Activated naive CD4-positive, alpha-beta T cell treated with anti-CD3 and anti-CD28 coated beads, Interleukin-2, amount 10 ng/mL, durations not matched to agents 7 days and 5 days (primary cell): ENCODE measurements around the gene SYK.

ENCODE experiments used
- CTCF ChIA-PET: fragments of 350-600 bp; sonication (Branson Sonifier 250); formaldehyde crosslinking; loops from one replicate; lab custom pipeline; 2021; ENCODE audit warnings: antibody characterized with exemption; lab: Charles Lee
- DNase-seq: peaks from one replicate; pipeline ENCODE4 v3.0.0-alpha.2; 2020
- H3K27ac Mint-ChIP-seq: one replicate; pipeline ENCODE4 v1.8.0; 2021; ENCODE audit warnings: mild to moderate bottlenecking, moderate library complexity, mixed read lengths
- H3K27me3 Mint-ChIP-seq: one replicate; pipeline ENCODE4 v1.8.0; 2021; ENCODE audit warnings: mild to moderate bottlenecking, mixed read lengths
- H3K36me3 Mint-ChIP-seq: one replicate; pipeline ENCODE4 v1.8.0; 2021; ENCODE audit warnings: mixed read lengths
- H3K4me1 Mint-ChIP-seq: one replicate; pipeline ENCODE4 v1.8.0; 2021; ENCODE audit warnings: mixed read lengths
- H3K4me3 Mint-ChIP-seq: one replicate; pipeline ENCODE4 v1.8.0; 2021; ENCODE audit warnings: mild to moderate bottlenecking, moderate library complexity, mixed read lengths
- H3K9me3 Mint-ChIP-seq: one replicate; pipeline ENCODE4 v1.8.0; 2021; ENCODE audit warnings: mixed read lengths

The SYK gene

GRCh38 chr9:90822866-90823265 is 21.2 kb downstream of the SYK start:
- Mint-ChIP-seq H3K9me3 (peaks cover 2% of the 10 kb centered on the region), H3K27ac (no peak overlapping the region), H3K36me3 (no peaks in the 10 kb centered on the region), H3K27me3 (peaks cover 13% of the 10 kb centered on the region), H3K4me3 (no peak overlapping the region), H3K4me1 (no peaks in the 10 kb centered on the region)
- no peak for DNase-seq
- CTCF ChIA-PET: no interaction called here

DNA sequence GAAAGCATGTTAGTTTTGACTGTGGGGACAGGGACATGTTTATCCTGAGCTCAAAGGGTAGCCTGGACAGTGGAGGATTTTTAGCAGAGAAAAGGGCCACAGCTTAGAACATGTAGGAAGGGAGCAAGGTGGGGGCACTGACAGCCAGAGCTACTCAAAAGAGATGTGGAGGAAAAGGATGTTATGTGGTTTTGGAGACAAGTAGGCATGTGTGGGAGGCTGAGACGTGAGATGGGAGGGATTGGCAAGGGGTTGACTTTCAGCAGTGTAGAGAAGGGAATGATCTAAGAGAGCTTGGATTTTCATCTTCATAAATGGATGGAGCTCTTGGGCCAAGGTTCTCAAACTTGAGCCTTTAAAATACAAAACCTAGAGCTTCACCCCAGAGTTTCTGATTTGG is 24.0 kb downstream of the SYK start:
- CTCF ChIA-PET: interaction anchor here (1.3 kb wide), 1 partner anchor 9 kb away, joined by 4 read pairs; no protein-coding TSS in a partner anchor
- DNase-seq: no peak
- H3K36me3 Mint-ChIP-seq: no peaks in the 10 kb centered on the region
- no peak overlapping the region for H3K27ac Mint-ChIP-seq
- H3K4me3 Mint-ChIP-seq: no peak overlapping the region
- peaks cover 21% of the 10 kb centered on the region for H3K27me3 Mint-ChIP-seq
- no peaks in the 10 kb centered on the region for H3K4me1 Mint-ChIP-seq
- peaks cover 2% of the 10 kb centered on the region for H3K9me3 Mint-ChIP-seq

- peaks cover 2% of the 10 kb centered on the region for H3K9me3 Mint-ChIP-seq
- no peak overlapping the region for H3K4me3 Mint-ChIP-seq
- H3K36me3 Mint-ChIP-seq: no peaks in the 10 kb centered on the region
- CTCF ChIA-PET: interaction anchor here (1.3 kb wide), 1 partner anchor 10 kb away, joined by 4 read pairs; no protein-coding TSS in a partner anchor
- H3K4me1 Mint-ChIP-seq: no peaks in the 10 kb centered on the region
- peaks cover 26% of the 10 kb centered on the region for H3K27me3 Mint-ChIP-seq
- DNase-seq: no peak
- no peak overlapping the region for H3K27ac Mint-ChIP-seq
These were observed 24.9 kb downstream of the SYK start for GRCh38 chr9:90826326-90827020.

DNA sequence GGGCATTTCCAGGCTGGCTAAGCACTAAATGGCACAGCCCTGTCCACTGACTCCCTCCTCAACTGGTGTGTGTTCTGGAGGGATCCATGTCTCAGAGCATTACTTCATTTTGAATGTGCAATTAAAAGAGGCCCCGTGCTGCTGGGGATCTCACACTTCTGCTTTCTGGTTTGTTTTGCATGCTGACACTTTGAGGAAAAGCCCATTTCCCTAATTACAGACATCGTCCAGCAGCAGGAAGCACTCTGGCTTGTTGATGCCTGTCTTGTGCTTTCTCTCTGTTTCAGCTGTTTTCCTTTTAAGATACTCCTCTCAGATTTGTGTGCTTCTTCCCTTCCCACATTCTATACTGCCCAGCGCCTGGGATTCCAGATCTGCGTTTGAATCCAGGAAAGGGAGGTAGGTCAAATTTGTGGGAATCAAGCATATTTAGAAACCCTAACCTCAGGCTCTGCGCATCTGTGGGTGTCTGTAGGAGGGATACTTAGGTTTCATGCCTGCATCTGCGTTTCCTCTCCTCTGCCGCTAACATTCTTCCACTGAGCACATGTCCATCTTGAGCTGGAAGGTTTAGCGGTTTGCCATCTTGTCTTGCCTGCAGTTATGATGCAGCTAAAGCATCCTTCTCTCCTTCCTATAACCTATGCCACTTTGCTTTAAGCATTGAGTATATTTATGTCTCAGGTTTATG is 25.7 kb downstream of the SYK start:
- DNase-seq: no peak
- Mint-ChIP-seq H3K9me3 (peaks cover 2% of the 10 kb centered on the region), H3K27ac (no peak overlapping the region), H3K4me1 (no peaks in the 10 kb centered on the region), H3K27me3 (peaks cover 26% of the 10 kb centered on the region), H3K36me3 (no peaks in the 10 kb centered on the region), H3K4me3 (no peak overlapping the region)
- CTCF ChIA-PET: no interaction called here

- Mint-ChIP-seq H3K36me3 (no peaks in the 10 kb centered on the region), H3K4me3 (no peak overlapping the region), H3K4me1 (no peaks in the 10 kb centered on the region), H3K27ac (no peak overlapping the region), H3K27me3 (peaks cover 26% of the 10 kb centered on the region), H3K9me3 (no peaks in the 10 kb centered on the region)
- CTCF ChIA-PET: no interaction called here
- DNase-seq: no peak
These were observed 28.4 kb downstream of the SYK start for GRCh38 chr9:90830051-90830450.

- no peak overlapping the region for H3K4me3 Mint-ChIP-seq
- no peak for DNase-seq
- H3K4me1 Mint-ChIP-seq: no peaks in the 10 kb centered on the region
- no peak overlapping the region for H3K27ac Mint-ChIP-seq
- H3K27me3 Mint-ChIP-seq: peaks cover 22% of the 10 kb centered on the region
- no peaks in the 10 kb centered on the region for H3K36me3 Mint-ChIP-seq
- no peaks in the 10 kb centered on the region for H3K9me3 Mint-ChIP-seq
- CTCF ChIA-PET: no interaction called here
These were observed 29.4 kb downstream of the SYK start for GRCh38 chr9:90830977-90831376.

GRCh38 chr9:90832261-90832660 is 30.6 kb downstream of the SYK start:
- no peaks in the 10 kb centered on the region for H3K36me3 Mint-ChIP-seq
- H3K4me3 Mint-ChIP-seq: no peak overlapping the region
- H3K9me3 Mint-ChIP-seq: no peaks in the 10 kb centered on the region
- no peak for DNase-seq
- peaks cover 16% of the 10 kb centered on the region for H3K27me3 Mint-ChIP-seq
- H3K27ac Mint-ChIP-seq: no peak overlapping the region
- CTCF ChIA-PET: no interaction called here
- no peaks in the 10 kb centered on the region for H3K4me1 Mint-ChIP-seq

DNA sequence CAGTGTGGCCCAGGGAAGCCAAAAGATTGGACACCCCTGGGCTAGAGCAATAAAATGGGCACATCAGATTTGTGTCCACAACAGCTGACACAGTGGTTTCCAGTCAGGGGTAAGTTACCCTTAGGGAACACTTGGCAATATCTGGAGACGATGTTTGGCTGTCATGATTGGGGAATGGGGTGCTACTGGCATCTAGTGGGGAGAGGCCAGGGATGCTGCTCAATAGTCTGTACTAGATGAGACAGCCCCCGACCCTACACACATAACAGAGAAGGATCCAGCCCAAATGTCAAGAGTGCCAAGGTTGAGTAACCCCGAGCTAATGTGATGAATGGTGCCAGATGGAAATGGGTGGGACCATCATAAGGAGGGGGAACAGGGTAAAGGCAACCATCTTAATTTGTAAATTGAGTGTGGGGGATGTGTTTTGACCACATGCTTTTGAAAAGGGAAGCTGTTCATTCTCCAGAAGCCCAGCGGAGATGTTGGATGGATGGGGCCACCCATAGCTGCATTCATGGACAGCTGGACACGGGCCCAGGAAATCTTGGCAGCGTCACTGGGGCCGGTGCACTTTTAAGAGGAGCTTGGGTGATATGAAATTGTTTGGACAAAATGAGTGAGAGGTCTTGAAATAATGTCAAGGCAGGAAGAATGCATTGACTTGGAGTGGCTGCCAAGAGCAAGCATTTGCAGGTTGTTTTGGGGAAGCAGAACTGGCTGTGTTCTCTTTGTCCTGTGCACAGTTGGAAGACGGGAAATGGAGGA is 33.4 kb downstream of the SYK start:
- CTCF ChIA-PET: interaction anchor here (1.1 kb wide), 1 partner anchor 34 kb away, joined by 4 read pairs; no protein-coding TSS in a partner anchor
- H3K27me3 Mint-ChIP-seq: peaks cover 16% of the 10 kb centered on the region
- no peaks in the 10 kb centered on the region for H3K36me3 Mint-ChIP-seq
- DNase-seq: no peak
- H3K9me3 Mint-ChIP-seq: no peaks in the 10 kb centered on the region
- H3K4me3 Mint-ChIP-seq: no peak overlapping the region
- H3K4me1 Mint-ChIP-seq: no peaks in the 10 kb centered on the region
- H3K27ac Mint-ChIP-seq: no peak overlapping the region

GRCh38 chr9:90836411-90837080 is 34.9 kb downstream of the SYK start:
- CTCF ChIA-PET: no interaction called here
- no peak overlapping the region for H3K27ac Mint-ChIP-seq
- H3K36me3 Mint-ChIP-seq: no peaks in the 10 kb centered on the region
- no peaks in the 10 kb centered on the region for H3K9me3 Mint-ChIP-seq
- DNase-seq: no peak
- no peak overlapping the region for H3K4me3 Mint-ChIP-seq
- H3K27me3 Mint-ChIP-seq: peaks cover 10% of the 10 kb centered on the region
- no peaks in the 10 kb centered on the region for H3K4me1 Mint-ChIP-seq

GRCh38 chr9:90838098-90838497 is 36.5 kb downstream of the SYK start:
- Mint-ChIP-seq H3K9me3 (no peaks in the 10 kb centered on the region), H3K36me3 (no peaks in the 10 kb centered on the region), H3K4me1 (no peaks in the 10 kb centered on the region), H3K27ac (no peak overlapping the region), H3K27me3 (peaks cover 10% of the 10 kb centered on the region), H3K4me3 (no peak overlapping the region)
- CTCF ChIA-PET: no interaction called here
- DNase-seq: no peak

GRCh38 chr9:90838581-90839154 is 37.0 kb downstream of the SYK start:
- H3K4me1 Mint-ChIP-seq: no peaks in the 10 kb centered on the region
- CTCF ChIA-PET: no interaction called here
- H3K27ac Mint-ChIP-seq: no peak overlapping the region
- DNase-seq: no peak
- no peaks in the 10 kb centered on the region for H3K36me3 Mint-ChIP-seq
- H3K4me3 Mint-ChIP-seq: no peak overlapping the region
- H3K9me3 Mint-ChIP-seq: no peaks in the 10 kb centered on the region
- H3K27me3 Mint-ChIP-seq: peaks cover 10% of the 10 kb centered on the region

DNA sequence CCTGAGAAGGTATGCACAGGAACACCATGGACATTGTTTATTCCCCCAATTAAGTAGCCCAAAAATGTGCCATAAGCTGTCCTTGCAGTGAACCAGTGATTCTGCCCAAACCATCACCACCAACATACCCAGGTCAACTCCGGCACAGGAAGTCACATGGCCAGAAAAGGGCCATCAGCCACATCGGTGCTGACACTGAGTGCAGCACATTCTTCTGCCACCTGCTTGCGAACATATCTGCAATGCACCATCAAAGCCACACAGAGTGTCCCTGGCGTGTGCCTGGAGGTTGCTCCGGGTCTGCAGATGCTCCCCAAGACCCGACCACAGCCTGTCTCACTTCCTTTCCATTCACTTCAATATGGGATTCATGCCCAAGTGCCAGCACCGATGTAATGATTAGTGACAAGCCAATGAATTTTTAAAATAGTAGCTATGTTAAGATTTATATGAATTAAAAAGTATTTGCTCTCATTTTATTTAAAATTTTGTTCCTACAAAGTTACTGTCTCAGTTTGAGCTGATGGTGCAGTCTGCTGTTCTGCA is 37.6 kb downstream of the SYK start:
- CTCF ChIA-PET: no interaction called here
- peaks cover 10% of the 10 kb centered on the region for H3K27me3 Mint-ChIP-seq
- H3K4me3 Mint-ChIP-seq: no peak overlapping the region

GRCh38 chr9:90840696-90841095 is 39.1 kb downstream of the SYK start:
- Mint-ChIP-seq H3K27me3 (peaks cover 10% of the 10 kb centered on the region), H3K4me3 (no peak overlapping the region), H3K36me3 (no peaks in the 10 kb centered on the region), H3K4me1 (no peaks in the 10 kb centered on the region), H3K27ac (no peak overlapping the region), H3K9me3 (no peaks in the 10 kb centered on the region)
- CTCF ChIA-PET: no interaction called here
- no peak for DNase-seq

More for the DNA sequence above, 37.6 kb downstream of the SYK start:
- DNase-seq: no peak
- H3K36me3 Mint-ChIP-seq: no peaks in the 10 kb centered on the region
- no peaks in the 10 kb centered on the region for H3K9me3 Mint-ChIP-seq
- H3K4me1 Mint-ChIP-seq: no peaks in the 10 kb centered on the region
- H3K27ac Mint-ChIP-seq: no peak overlapping the region

- H3K4me1 Mint-ChIP-seq: no peaks in the 10 kb centered on the region
- CTCF ChIA-PET: no interaction called here
- H3K36me3 Mint-ChIP-seq: no peaks in the 10 kb centered on the region
- peaks cover 10% of the 10 kb centered on the region for H3K27me3 Mint-ChIP-seq
- H3K4me3 Mint-ChIP-seq: no peak overlapping the region
- no peaks in the 10 kb centered on the region for H3K9me3 Mint-ChIP-seq
- H3K27ac Mint-ChIP-seq: no peak overlapping the region
- DNase-seq: no peak
These were observed 39.6 kb downstream of the SYK start for GRCh38 chr9:90841213-90841612.
